Lower leg skin (tissue), 3 donors: Measurements from ENCODE around the gene WASHC3.

ENCODE experiments used
- CTCF ChIP-seq, 3 donors: fragments of 450-650 bp; IDR thresholded peaks; one replicate each; pipeline ENCODE4 v1.5.1; 2016; ENCODE audit warnings: antibody characterized with exemption in 3 of 3, mild to moderate bottlenecking in 3 of 3, moderate library complexity in 2 of 3
- POLR2A ChIP-seq, 2 donors: fragments of 450-650 bp; IDR thresholded peaks; one replicate each; pipeline ENCODE4 v1.6.1; 2016 to 2017; ENCODE audit warnings: antibody characterized with exemption in 2 of 2, mild to moderate bottlenecking in 1 of 2, moderate library complexity in 1 of 2

- TF ChIP-seq CTCF (IDR thresholded peaks at IDR 0.05) (no peak), POLR2A (IDR thresholded peaks at IDR 0.05) (no peak)
Observed at GRCh38 chr12:101963697-101964096, 98.1 kb downstream of the WASHC3 start.
